RWPE1 (cell line): ENCODE data around the gene CPB1.
A peak's percentile ranks its signal among the peaks of the same experiment; 100 is the strongest.

Source experiments
- CTCF ChIA-PET: fragments of 350-600 bp; sonication (Branson Sonifier 250); formaldehyde crosslinking; extraction: SDS; loops from one replicate; lab custom pipeline; 2021; lab: Yijun Ruan, JAX
- POLR2A ChIA-PET: fragments of 400-600 bp; formaldehyde crosslinking; extraction: SDS; loops from one replicate; lab custom pipeline; 2020; ENCODE audit warnings: antibody characterized with exemption; ENCODE audit not compliant: low non-redundant PET; lab: Yijun Ruan, JAX
- DNase-seq: peaks from one replicate; pipeline ENCODE4 v3.0.0; 2012; ENCODE audit warnings: low spot score
- H3K27ac ChIP-seq: fragments of 450-650 bp; 2 replicates; pipeline ENCODE4 v1.5.1; 2017
- TF ChIP-seq, protein P1 (sequence below): fragments of 450-650 bp; conservative IDR thresholded peaks from 2 replicates; pipeline ENCODE4 v1.5.1; 2017; ENCODE audit warnings: low read depth, mild to moderate bottlenecking

Gene CPB1

DNA sequence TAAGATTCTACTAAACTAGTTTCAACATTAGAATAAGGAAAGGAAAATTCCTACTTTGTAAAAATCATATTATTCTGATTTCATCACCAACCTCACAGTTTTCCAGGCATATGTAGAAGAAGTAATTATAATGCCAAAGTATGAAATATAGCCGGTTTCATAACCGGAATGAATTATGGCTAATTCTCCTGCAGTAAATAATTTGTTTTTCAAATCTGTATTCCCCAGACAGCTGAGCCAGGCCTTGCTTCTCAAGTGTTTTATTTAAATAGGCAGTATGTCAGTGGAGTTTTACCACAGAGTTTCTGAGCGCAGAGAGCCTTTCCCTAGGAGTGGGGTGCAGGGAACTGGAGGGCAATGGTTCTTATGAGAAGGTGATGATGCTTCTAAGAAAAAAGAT is 28.8 kb downstream of the CPB1 start:
- ChIA-PET POLR2A (no interaction called here), CTCF (no interaction called here)
- DNase-seq, result no peak
- TF ChIP-seq, protein P1, sequence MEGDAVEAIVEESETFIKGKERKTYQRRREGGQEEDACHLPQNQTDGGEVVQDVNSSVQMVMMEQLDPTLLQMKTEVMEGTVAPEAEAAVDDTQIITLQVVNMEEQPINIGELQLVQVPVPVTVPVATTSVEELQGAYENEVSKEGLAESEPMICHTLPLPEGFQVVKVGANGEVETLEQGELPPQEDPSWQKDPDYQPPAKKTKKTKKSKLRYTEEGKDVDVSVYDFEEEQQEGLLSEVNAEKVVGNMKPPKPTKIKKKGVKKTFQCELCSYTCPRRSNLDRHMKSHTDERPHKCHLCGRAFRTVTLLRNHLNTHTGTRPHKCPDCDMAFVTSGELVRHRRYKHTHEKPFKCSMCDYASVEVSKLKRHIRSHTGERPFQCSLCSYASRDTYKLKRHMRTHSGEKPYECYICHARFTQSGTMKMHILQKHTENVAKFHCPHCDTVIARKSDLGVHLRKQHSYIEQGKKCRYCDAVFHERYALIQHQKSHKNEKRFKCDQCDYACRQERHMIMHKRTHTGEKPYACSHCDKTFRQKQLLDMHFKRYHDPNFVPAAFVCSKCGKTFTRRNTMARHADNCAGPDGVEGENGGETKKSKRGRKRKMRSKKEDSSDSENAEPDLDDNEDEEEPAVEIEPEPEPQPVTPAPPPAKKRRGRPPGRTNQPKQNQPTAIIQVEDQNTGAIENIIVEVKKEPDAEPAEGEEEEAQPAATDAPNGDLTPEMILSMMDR, result no peak
- H3K27ac ChIP-seq, result no peak overlapping the region

DNA sequence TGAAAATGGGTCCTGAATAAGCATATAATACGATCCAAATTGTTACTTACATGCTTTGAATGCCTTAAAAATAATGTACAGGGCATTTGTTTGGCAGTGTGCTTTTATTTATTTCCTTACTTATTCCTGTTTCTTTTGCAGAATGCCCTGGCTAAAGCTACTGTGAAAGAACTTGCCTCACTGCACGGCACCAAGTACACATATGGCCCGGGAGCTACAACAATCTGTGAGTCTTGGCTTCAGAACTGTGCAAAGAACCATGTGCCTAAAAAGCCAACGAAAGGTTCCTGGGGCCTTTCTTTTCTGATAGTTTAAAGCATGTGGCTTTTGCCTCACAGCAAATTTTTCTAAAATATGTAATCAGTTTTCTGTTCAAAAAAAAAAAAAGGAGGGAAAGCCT is 29.7 kb downstream of the CPB1 start:
- ChIA-PET CTCF (interaction anchor here (0.6 kb wide), 1 partner anchor 68 kb away, joined by 3 read pairs; no protein-coding TSS in a partner anchor), POLR2A (no interaction called here)
- TF ChIP-seq, protein P1, result no peak
- no peak overlapping the region for H3K27ac ChIP-seq
- no peak for DNase-seq

DNA sequence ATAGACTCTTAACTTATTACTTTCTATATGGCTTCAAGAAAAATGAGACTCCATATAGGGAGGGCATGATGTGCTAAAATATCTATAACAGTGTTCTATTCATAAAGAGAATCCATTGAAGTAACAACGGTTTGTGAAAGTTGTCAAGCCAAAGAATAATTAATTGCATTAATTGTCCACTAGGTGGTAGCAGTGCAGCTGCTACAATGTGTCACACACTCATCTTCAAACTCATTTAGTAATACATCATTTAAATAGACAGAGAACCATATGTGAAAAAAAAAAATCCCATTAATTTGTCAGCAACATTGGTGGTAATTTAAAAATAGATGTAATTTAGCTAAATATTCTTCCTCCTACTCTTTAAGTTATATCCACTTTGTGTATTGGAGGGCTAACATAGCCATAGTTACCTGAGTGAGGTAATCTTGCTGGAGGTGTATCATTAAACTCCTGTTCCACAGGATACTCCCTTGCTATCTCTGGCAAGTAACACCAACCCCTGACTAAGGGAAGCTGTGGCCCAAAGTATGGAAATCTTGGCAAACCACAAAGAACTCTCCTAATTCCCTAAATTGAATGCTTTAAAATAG is 33.8 kb downstream of the CPB1 start:
- no peak overlapping the region for H3K27ac ChIP-seq
- peak; percentile 35 for DNase-seq
- ChIA-PET CTCF (interaction anchor here (0.6 to 2.9 kb wide), 10 partner anchors 26 to 607 kb away, joined by 3 to 10 read pairs (median 3); no protein-coding TSS in a partner anchor), POLR2A (no interaction called here)
- TF ChIP-seq, protein P1, result peak; percentile 83

DNA sequence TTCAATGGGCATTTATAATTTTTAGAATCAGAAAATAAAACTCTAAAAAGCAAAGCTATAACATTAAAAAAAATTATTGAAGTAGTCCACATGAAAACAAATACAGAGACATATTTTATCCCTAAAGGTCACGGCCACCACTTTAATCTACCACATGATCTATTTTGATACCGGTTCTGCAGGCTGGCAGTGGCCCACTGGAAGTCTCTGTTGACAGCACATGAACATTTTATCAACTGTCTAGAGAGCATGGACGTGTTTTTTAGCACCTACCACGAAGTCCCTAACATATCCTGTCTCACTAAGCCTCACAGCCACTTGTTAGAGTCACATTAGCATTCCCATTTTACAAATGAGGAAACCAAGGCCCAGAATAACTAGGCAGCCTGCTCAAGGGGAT is 35.7 kb downstream of the CPB1 start:
- TF ChIP-seq, protein P1, result no peak
- no peak overlapping the region for H3K27ac ChIP-seq
- no peak for DNase-seq
- CTCF ChIA-PET, result interaction anchor here (1.6 to 2.9 kb wide), 2 partner anchors 81 to 92 kb away, joined by 6 to 9 read pairs; no protein-coding TSS in a partner anchor
- POLR2A ChIA-PET, result no interaction called here

DNA sequence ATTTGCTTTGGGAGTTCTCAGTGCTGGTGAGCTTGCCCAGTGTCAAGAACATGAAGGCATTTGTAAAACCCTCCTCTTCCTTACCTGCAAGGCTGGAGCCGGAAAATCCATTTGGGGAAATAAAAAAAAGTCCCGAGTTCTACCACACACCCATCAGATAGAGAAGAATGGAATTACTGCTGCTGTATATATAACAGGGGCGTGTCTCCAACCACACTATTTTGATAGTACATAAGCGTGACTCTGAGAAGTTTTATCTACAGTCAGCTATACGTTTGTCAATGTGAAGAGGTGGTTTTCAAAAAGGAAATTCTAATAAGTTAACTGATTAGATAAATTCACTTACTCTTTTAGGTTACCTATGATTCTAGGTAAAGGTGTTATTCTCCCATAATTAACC is 36.2 kb downstream of the CPB1 start:
- TF ChIP-seq, protein P1, result no peak
- CTCF ChIA-PET, result interaction anchor here (2.9 kb wide), 1 partner anchor 80 kb away, joined by 9 read pairs; no protein-coding TSS in a partner anchor
- POLR2A ChIA-PET, result no interaction called here
- no peak overlapping the region for H3K27ac ChIP-seq
- no peak for DNase-seq

DNA sequence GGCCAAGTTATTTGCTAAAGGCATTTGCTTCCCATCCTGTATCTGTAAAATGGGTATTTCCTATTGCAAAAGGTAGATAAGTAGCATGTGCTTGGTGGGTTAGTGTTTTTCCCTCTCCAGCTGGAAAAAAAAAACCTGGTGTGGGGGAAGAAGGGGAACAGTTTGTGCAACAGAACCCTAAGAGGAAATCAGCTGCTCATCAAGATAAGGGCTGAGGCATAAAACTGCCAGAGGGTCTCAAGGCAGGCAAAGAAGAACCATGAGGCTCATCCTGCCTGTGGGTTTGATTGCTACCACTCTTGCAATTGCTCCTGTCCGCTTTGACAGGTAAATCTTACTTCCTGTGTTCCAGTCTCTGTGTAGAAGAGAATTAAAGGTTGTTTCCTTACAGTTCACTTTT is 37.4 kb downstream of the CPB1 start, which contains the start of gene CPA3:
Gene CPA3, plus strand, starts transcription at position 248 of the 400 bp plus-strand sequence. Its CDS starts 12 bp downstream, at position 260.
- no peak for DNase-seq
- CTCF ChIA-PET, result no interaction called here
- TF ChIP-seq, protein P1, result no peak
- POLR2A ChIA-PET, result no interaction called here
- H3K27ac ChIP-seq, result no peak within 1 kb of the TSS
